H1 (cell line): ENCODE data around the gene SMARCB1.

Experiments used
- BRCA1 ChIP-seq: IDR thresholded peaks from 2 replicates; pipeline ENCODE4 v1.6.1; 2012; ENCODE audit warnings: low read depth, low read length, improper control_type of control experiment
- CHD2 ChIP-seq: IDR thresholded peaks from 2 replicates; pipeline ENCODE4 v1.6.1; 2012; ENCODE audit warnings: low read length, improper control_type of control experiment
- EP300 ChIP-seq, 2 experiments: IDR thresholded peaks; 1 replicate in 1 of 2; 2 replicates in 1 of 2; pipeline ENCODE4 v1.6.1; 2011 to 2012; ENCODE audit warnings: low read depth in 2 of 2, low read length in 2 of 2, mild to moderate bottlenecking in 2 of 2, borderline replicate concordance in 1 of 2, inconsistent platforms in 1 of 2, moderate library complexity in 1 of 2
- RBBP5 ChIP-seq: IDR thresholded peaks from 2 replicates; pipeline ENCODE4 v1.7.1; 2012; ENCODE audit warnings: low read depth, mild to moderate bottlenecking, inconsistent platforms, low read length, moderate library complexity, borderline replicate concordance
- SIX5 ChIP-seq: IDR thresholded peaks from 2 replicates; pipeline ENCODE4 v1.6.1; 2011; ENCODE audit warnings: mild to moderate bottlenecking, low read depth, low read length
- TAF1 ChIP-seq: IDR thresholded peaks from 2 replicates; pipeline ENCODE4 v1.6.1; 2011; ENCODE audit warnings: mild to moderate bottlenecking, low read depth, low read length
- TF ChIP-seq, protein P1 (sequence below), 3 experiments: IDR thresholded peaks; 1 replicate in 2 of 3; 2 replicates in 1 of 3; pipeline versions ENCODE4 v1.5.1 to v1.6.1; 2011; ENCODE audit warnings: low read length in 3 of 3, mild to moderate bottlenecking in 3 of 3, inconsistent platforms in 2 of 3, low read depth in 1 of 3, moderate library complexity in 1 of 3; ENCODE audit not compliant: insufficient read depth in 1 of 3; ENCODE audit errors: control extremely low read depth in 1 of 3
- TF ChIP-seq, protein P2 (sequence below): IDR thresholded peaks from 2 replicates; pipeline ENCODE4 v1.6.1; 2011; ENCODE audit warnings: low read length, improper control_type of control experiment

DNA sequence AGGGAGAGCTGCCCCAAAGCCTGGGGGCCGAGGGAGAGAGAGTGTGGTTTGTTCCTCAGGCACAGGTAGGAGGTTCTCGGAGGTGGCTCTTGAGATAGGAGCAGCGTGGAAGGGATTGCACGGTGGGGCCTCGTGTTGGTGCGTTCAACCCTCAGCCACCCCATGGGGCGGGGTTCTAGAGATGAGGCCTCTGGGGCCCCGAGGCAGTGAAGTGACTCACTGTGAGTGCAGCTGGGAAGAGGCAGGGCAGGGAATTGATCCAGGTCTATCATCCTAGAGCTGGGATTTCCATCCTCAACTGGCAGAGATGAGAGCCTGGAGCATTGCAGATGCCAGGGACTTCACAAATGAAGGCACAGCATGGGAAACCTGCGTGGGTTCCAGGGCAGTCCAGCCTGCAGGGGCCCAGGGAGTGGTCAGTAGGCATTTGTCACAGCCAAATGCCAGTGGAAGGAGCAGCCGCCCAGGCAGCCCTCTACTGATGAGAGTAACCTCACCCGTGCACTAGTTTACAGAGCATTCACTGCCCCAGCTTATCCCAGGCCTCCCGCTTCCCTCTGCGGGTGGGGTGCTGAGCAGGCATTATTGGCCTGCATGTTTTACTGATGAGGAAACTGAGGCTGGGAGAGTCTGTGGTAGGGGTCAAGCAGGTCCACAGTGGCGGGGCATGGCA is 5.1 kb upstream of the SMARCB1 start:
- TF ChIP-seq, protein P1, sequence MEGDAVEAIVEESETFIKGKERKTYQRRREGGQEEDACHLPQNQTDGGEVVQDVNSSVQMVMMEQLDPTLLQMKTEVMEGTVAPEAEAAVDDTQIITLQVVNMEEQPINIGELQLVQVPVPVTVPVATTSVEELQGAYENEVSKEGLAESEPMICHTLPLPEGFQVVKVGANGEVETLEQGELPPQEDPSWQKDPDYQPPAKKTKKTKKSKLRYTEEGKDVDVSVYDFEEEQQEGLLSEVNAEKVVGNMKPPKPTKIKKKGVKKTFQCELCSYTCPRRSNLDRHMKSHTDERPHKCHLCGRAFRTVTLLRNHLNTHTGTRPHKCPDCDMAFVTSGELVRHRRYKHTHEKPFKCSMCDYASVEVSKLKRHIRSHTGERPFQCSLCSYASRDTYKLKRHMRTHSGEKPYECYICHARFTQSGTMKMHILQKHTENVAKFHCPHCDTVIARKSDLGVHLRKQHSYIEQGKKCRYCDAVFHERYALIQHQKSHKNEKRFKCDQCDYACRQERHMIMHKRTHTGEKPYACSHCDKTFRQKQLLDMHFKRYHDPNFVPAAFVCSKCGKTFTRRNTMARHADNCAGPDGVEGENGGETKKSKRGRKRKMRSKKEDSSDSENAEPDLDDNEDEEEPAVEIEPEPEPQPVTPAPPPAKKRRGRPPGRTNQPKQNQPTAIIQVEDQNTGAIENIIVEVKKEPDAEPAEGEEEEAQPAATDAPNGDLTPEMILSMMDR (IDR thresholded peaks at IDR 0.05; ENCODE audit: control extremely low read depth in 1 of 3, insufficient read depth in 1 of 3, low read depth in 1 of 3, low read length in 3 of 3): no peak
- TF ChIP-seq BRCA1: no peak
- no peak for TF ChIP-seq CHD2
- no peak for TF ChIP-seq TAF1
- no peak for TF ChIP-seq SIX5
- TF ChIP-seq, protein P2, sequence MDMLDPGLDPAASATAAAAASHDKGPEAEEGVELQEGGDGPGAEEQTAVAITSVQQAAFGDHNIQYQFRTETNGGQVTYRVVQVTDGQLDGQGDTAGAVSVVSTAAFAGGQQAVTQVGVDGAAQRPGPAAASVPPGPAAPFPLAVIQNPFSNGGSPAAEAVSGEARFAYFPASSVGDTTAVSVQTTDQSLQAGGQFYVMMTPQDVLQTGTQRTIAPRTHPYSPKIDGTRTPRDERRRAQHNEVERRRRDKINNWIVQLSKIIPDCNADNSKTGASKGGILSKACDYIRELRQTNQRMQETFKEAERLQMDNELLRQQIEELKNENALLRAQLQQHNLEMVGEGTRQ: no peak
- TF ChIP-seq RBBP5: no peak
- no peak for TF ChIP-seq EP300 (IDR thresholded peaks at IDR 0.05; ENCODE audit: borderline replicate concordance in 1 of 2, low read depth in 2 of 2, low read length in 2 of 2)
